T-helper 1 cell (primary cell): ENCODE results near the gene QSOX1.

Experiments
- DNase-seq, 5 donors: peaks; one replicate each; pipeline ENCODE4 v3.0.0-alpha.2; 2012 to 2020

QSOX1 gene

DNA sequence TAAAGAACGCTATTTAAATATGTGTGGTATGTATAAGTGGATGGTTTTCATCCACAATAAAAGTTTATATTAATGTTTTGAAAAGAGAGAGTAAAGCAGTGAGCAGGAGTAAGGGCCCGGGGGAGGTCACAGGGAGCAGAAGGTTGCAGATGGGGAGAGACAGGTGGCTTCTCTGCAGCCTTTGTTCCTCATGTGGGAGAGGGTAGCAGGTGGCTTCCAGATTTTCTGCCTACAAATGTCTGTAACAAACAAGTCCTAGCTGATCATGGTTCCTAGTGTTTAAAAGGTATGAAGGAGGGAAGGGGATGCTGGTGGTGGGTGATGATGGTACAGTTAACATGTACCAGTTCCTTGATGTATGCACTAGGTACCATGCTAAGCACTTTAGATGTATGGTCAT, 18.8 kb downstream of the QSOX1 start:
- DNase-seq: no peak

DNA sequence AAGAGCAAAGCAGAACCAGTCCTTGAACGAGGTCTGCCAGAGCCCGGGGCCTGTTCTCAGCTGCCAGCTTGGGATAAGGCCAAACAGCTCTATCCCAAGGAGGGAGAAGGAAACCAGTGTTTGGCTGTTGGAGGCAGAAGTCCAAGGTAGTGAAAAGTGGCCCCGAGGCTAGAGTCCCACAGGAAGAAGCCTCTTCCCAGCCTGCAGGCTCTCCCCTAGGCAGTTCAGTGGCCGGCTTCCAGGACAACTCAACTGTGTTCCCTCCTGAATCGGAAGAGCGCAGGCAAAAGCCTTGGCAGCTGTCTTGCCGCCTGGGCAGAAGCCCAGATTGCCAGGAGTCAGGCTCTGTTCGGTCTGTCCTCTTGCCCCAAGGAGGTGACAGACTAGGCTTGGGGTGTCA, 19.3 kb downstream of the QSOX1 start:
- DNase-seq: no peak

DNA sequence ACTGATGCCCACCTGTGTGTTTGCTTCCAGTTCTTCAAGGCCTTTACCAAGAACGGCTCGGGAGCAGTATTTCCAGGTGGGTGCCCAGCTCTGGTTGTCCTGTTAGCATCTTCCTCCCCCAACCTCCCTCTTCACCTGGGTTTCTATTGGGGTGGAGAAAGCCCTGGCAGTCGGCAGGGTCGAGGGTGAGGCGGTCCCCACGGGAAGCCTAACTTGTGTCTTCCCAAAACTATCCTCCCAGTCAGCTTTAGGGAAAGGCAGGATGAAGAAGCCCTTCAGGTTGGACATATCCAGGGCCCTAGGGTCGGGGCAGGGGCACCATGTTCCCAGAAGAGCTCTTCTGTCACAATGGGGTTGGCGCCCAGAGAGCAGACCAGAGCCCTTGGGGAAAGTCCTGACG, 20.6 kb downstream of the QSOX1 start:
- no peak for DNase-seq

DNA sequence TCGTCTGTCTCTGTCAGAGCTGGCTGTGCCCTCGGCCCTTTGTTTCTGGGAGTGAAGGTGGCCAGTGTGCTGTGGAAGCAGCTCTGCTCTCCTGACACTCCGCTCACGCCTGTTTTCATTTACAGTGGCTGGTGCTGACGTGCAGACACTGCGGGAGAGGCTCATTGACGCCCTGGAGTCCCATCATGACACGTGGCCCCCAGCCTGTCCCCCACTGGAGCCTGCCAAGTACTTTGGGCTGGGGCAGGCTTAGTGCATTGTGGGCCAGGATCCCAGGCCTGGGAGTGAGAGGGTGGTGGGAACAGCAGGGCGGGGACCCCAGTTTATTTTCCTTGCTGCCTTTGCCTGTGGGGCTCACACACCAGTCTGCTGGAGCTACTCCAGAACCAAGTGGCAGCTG, 21.1 kb downstream of the QSOX1 start:
- no peak for DNase-seq

DNA sequence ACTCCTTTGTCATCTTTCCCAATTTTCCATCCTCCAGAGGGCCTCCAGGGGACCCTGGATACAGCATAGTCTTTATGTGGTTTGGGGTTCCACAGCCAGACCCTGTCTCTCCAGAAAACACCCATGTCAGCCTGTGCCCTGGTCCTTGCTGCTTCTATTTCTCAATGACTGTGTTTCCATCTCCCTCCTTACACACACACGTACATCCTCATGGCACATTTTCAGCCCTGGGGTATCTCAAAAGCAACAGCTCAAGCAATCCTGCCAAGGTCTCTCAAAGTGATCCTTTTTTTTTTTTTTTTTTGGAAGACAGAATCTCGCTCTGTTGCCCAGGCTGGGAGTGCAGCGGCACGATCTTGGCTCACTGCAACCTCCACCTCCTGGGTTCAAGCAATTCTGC, 22.3 kb downstream of the QSOX1 start:
- no peak for DNase-seq

DNA sequence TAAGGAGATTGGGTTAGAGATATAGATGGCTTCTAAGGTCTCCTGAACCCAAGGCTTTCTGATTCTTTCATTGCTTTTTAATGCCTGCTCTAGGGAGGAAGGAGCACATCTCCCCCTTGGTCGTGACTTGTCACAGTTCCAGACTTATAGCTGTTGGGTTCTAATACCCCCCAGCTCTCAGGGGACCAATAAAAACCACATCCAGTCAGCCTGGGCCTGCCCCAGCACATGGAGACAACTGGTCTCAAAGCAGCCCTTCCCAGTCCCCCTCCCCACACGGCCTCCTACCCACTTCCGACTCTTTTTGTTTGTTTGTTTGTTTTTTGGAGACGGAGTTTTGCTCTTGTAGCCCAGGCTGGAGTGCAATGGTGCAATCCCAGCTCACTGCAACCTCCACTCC, 23.3 kb downstream of the QSOX1 start:
- no peak for DNase-seq

- peak in 4 of 5 donors; percentile 30 to 55 (median 42) for DNase-seq
Observed at GRCh38 chr1:180178511-180179161, 24.0 kb downstream of the QSOX1 start.

DNA sequence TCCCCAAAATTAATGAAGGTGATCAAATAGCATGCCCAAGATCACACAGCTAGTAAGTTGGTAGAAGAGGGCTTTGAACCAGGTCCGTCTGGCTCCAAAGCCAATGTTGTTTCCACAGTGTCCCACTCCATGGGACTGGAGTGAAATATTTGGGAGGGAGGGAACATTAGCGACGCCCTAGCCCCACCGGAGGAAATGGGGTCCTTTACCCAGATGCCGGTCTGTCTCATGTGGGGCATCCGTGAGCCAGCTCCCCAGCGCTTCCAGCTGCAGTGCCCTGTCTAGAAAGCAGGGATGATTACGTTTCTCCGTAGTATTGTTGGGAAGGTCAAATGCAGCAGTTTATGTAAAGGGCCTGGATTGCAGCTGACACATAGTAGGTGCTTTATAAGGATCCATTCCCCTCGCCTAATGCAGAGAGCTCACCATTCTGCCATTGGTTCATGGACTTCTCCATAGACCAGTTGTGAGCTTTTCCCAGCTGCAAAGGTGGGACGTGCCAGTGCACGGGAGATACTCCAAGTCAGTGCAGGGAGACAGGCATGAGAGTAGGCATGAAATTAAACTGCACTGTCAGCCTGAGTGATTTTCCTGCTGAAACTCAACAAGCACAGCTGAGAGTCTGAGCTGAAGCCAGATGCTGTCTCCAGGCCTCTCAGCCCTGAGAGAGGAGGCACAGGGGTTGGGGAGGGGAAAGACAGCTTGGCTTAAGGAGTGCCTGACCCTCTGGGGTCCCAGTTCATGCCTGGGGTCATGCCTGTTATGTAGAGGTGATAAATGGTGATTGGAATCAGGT, 24.7 kb downstream of the QSOX1 start:
- no peak for DNase-seq

DNA sequence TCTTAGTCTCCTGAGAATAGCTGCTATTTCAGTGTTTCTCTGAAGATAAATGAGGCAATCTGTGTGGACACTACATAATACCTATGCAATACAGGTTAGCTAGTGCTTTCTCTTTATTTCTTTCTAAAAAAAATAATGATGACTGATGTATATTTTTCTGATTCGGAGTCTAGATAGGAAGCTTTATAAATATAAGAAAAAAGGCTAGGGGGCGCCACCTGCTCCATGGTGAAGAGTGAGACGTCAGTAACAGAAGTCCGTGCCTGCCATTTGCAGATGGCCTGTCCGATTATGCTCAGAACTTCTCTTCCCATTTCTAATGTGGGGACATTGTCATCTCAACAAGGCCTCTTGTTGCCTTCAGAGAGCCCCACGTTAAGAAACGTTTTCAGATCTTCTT, 26.4 kb downstream of the QSOX1 start:
- DNase-seq: no peak

GRCh38 chr1:180181996-180182642, 27.4 kb downstream of the QSOX1 start:
- no peak for DNase-seq

DNA sequence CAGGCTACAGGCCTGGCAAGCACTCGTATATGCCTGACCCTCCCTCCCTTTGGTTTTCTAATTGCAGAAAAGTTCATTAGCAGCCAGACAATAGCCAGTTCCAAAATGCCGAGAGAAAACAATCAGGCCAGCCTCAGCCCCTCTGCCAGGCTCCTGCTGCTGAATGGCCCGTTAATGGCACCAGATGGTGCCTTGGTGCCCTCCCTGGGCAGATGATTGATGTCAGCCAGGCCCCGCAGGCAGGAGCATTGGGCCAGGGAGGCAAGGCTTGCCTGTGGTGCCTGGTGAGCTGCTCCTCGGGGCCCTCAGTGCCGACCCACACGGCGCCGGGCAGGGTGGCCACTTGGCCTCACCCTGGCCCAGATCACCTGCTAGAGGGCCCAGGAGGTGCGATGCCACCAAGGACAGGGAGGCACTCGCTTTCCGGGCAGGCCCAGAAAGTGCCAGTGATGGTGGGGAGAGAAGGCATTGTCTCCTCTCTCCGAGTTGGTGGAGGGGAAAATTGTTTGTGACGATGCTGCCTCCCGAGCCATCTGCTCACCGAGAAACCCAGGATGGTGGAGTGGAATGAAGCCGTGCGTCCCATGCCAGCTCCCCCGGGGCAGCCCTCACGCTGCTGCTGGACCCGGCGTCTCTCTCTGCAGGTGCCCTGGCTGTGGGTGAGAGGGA, 28.1 kb downstream of the QSOX1 start:
- no peak for DNase-seq

- no peak for DNase-seq
Observed at GRCh38 chr1:180183426-180183825, 28.8 kb downstream of the QSOX1 start.

- DNase-seq: no peak
Observed at GRCh38 chr1:180184041-180184440, 29.4 kb downstream of the QSOX1 start.

DNA sequence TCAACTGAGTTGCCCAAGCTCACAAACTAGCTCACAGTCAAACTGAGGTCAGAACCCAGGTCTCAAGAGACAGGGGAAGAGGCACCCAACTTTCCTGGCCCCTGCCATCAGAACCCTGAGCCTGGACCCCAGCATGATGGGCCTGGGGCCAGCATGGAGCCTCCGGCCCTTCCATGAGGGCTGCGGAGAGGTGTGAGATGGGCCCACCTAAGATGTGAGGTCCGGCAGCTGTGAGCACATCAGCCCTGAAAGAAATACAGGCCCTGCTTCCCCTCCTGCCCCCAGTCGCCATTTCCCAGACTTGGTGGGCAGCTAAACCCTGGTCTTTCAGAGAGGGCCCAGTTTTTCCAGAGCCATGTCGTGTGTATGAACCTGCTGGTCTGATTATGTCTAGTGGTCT, 30.6 kb downstream of the QSOX1 start:
- no peak for DNase-seq

- DNase-seq: no peak
Observed at GRCh38 chr1:180185971-180186645, 31.4 kb downstream of the QSOX1 start.

DNA sequence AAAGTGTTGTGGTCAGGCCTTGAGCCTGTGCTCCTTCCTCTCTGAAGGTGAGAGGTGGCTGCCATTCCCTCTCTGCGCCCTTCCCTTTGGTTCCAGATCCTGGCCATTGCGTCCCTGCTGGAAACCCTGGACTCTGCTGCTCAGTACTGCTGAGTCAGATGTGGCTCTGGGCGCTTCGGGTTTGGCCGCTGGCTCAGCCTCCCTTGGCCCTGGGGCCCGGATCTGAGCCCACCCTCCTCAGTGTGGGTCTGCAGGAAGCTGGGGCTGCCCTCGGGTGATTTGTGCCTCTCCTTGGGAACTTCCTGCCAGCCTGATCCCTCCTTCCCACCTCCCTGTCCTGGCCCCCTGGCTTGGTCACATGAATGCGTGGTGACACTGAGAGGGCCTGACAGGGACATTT, 32.2 kb downstream of the QSOX1 start:
- no peak for DNase-seq

DNA sequence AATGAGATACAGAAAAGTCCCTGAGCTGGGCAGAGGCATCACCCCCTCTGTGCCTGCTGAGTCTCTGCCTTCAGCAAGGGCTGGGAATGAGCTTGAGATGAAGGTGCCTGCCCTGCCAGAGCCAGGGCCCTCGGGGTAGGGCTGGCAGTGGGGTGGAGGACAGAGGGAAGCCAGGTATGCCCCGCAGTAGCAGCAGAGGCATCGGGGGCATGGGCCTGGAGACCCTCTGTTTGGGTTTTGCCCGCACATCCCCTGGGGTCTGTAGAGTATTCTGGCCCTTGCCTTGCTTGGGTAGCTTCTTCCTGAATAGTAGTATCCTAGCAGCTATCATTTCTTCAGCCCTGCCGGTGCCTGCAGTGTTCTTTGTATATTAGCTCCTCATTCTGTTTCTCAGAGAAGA, 33.0 kb downstream of the QSOX1 start:
- no peak for DNase-seq

DNA sequence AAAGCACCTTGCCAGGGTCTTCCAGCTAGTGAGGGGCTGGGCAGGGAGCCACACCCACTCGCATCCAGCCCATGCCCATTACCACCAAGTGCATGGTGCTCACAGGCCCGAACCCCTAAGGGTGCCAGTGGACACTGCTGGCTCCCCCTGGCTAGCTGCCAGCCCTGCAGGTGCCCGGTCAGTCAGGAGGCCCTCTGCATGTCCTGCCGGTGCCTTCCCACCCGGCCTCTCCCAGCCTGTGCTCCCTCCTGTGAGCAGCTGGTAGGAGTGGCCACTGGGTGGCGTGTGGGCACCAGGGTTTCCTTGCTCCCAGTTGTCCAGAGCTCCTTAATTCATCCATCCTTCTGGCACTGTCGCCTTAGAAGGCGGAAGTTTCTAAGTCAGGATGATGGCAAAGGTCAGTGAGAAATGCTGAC, 33.4 kb downstream of the QSOX1 start:
- DNase-seq: no peak

DNA sequence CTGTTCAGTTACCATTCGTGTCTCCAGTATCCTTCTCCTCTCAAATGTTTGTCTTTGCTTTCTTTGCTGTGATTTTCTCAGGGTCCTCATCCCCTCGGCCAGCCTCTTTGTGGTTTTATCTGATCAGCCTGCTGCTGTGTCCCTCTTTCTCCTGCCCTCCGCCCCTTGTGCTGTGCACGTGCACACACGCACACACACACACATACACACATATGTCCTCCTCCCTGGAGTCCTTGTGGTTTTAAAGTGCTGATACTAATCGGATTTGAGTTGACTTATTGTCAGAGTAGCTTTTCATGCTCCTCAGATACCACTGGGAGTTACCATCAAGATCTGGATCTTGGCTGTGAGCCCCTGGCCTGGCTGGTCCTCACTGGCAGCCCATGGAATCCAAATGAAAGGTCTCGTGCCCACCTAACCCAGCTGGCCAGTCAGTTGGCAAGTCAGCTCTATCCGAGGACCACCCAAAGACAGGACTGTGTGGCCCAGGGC, 34.1 kb downstream of the QSOX1 start:
- DNase-seq: no peak

- no peak for DNase-seq
Observed at GRCh38 chr1:180190091-180190490, 35.4 kb downstream of the QSOX1 start.

DNA sequence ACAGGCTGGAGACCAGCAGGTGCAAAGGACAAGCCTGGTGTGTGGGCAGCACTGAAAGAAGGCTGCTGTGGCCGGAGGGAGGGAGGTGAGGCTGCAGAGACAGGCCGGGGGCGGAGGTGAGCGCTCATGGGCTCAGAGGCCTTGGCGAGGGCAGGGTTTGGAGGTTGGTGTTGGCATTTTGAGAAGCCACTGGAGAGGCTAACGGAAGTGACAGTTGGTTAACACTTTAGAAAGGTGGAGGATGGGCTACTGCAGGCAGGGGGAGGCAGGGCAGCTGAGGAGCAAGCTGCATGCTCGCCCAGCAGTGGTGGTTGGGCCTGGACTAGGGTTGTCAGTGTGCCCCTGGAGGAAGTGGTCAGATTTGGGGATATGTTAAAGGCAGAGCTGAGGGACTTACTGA, 37.5 kb downstream of the QSOX1 start:
- peak in 1 of 5 donors; percentile 19 for DNase-seq

DNA sequence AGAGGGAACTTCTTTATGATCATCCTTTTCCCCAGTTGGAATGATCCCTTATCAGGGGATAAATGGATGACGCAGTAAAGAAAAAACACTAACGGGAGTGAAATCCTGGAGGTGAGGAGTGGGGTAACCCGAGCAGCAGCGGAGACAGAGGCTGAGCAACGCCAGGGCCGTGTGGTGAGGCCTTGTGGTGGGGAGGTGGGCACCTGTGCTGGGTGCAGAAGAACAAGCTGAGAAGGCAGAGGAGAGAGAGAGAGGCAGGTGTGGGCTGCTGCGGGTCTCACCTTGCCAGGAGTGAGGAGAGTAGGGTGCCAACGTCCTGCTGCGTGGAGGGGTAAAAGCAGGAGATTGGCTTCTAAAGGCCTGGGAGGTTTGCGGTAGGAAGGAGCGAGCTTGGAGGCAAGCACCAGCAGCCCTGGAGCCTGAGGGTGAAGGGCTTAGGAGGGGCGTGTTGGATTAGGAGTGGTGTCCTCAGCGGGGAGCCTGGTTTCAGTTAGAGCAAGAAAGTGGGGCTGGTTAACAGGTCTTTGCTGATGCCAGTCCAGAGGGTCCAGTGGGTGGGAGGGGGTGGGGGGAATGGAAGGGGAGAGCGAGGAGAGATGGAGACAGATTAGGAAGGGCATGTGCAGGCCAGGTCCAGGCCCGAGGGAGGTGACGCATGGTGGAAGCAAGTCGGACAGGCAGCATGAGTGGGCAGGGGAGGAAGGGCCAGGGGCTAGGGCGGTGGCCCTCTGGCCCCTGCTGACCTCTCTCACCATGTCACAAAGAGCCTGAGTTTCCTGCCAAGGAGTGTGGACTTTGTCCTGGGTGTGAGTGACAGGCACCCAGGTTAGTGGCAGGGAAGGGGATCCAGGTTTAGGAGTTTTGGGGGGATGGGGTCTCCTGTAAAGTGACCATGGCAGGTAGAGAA, 38.7 kb downstream of the QSOX1 start:
- no peak for DNase-seq
